Prostate gland (tissue), 2 donors: ENCODE measurements around the gene BMP2. TPM values are rescaled to one million over a fixed set of nuclear protein-coding genes. Genes with fewer than 3 reads are reported as not detected.

Experiments
- DNase-seq: peaks from one replicate; pipeline ENCODE4 v3.0.0-alpha.2; 2019; ENCODE audit warnings: low spot score
- H3K27ac ChIP-seq, 2 donors: fragments of 200-600 bp; sonication (generic); 2 replicates each; pipeline ENCODE4 v1.5.1; 2017 to 2019
- H3K27me3 ChIP-seq: fragments of 200-600 bp; sonication (generic); replicated peaks from 2 replicates; pipeline ENCODE4 v1.5.1; 2019; ENCODE audit not compliant: insufficient read depth
- H3K36me3 ChIP-seq, 2 donors: fragments of 200-600 bp; sonication (generic); 1 replicate in 1 of 2; 2 replicates in 1 of 2; pipeline versions ENCODE4 v1.5.1 to v1.8.1; 2017 to 2019
- H3K4me1 ChIP-seq: fragments of 200-600 bp; sonication (generic); replicated peaks from 2 replicates; pipeline ENCODE4 v1.5.1; 2019
- H3K4me3 ChIP-seq, 2 donors: fragments of 200-600 bp; sonication (generic); 2 replicates each; pipeline ENCODE4 v1.5.1; 2017 to 2019
- H3K9me3 ChIP-seq: fragments of 200-600 bp; sonication (generic); 2 replicates; pipeline ENCODE4 v1.5.1; 2017
- POLR2A ChIP-seq: fragments of 450-650 bp; IDR thresholded peaks from one replicate; pipeline ENCODE4 v1.6.1; 2016; ENCODE audit warnings: antibody characterized with exemption, mild to moderate bottlenecking
- POLR2AphosphoS5 ChIP-seq: sonication (generic); formaldehyde crosslinking; IDR thresholded peaks from one replicate; pipeline ENCODE4 v1.6.1; 2017; ENCODE audit warnings: antibody characterized with exemption
- WGBS: methylation state at CpG from one replicate; pipeline ENCODE4 v1.1.5; 2018; 5-methylcytosine and 5-hydroxymethylcytosine counted together
- intact Hi-C: fragments of 100-400 bp; cut with DNase I; formaldehyde crosslinking; loops from one replicate; pipeline ENCODE4 v1.14.2; 2022
- total RNA-seq, 2 donors: library from RNA; depleted of rRNA; stranded (reverse); fragments of >200 nt; gene quantifications; one replicate each; pipeline ENCODE4 v1.1.0, GENCODE V29; 2016
- TF ChIP-seq, protein P1 (sequence below), 4 experiments: fragments of 200-600 bp in 2 of 4; fragments of 450-650 bp in 2 of 4; sonication (generic) in 2 of 4; IDR thresholded peaks; 1 replicate in 3 of 4; 2 replicates in 1 of 4; pipeline ENCODE4 v1.5.1; 2016 to 2019; ENCODE audit warnings: antibody characterized with exemption in 4 of 4, mild to moderate bottlenecking in 2 of 4, moderate library complexity in 2 of 4

Gene BMP2
- total RNA-seq, 2 donors from 2014 or later = 4.3 to 5.6 TPM

DNA sequence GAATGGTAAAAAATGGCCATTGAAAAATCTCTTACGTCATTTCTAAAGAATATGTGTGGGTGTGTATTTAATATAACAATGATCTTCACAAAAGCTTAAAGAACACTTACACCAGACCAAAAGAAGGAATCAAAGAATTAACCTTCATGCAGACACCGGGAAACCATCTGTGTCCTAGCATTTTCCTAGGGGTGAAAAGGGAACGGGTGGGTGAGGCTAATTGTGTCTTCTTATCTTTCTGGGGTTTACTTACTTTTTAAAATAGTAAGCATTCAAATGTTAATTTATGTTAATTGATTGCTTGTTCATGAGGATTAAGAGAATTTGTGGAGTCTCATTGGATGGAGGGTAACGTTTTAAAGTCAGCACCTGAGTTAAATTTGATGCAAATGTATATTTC lies 47.5 kb downstream of the BMP2 start:
- H3K27ac ChIP-seq = no peak overlapping the region
- H3K4me1 ChIP-seq = no peaks in the 10 kb centered on the region
- no peaks in the 10 kb centered on the region for H3K9me3 ChIP-seq
- intact Hi-C loops = no loop called here
- H3K27me3 ChIP-seq = no peaks in the 10 kb centered on the region
- 49% methylated on average over 4 of the region's 4 CpGs for WGBS
- no peaks in the 10 kb centered on the region for H3K36me3 ChIP-seq
- DNase-seq = no peak
- H3K4me3 ChIP-seq = no peak overlapping the region
- TF ChIP-seq POLR2A (no peak), POLR2AphosphoS5 (no peak)
- TF ChIP-seq, protein P1, sequence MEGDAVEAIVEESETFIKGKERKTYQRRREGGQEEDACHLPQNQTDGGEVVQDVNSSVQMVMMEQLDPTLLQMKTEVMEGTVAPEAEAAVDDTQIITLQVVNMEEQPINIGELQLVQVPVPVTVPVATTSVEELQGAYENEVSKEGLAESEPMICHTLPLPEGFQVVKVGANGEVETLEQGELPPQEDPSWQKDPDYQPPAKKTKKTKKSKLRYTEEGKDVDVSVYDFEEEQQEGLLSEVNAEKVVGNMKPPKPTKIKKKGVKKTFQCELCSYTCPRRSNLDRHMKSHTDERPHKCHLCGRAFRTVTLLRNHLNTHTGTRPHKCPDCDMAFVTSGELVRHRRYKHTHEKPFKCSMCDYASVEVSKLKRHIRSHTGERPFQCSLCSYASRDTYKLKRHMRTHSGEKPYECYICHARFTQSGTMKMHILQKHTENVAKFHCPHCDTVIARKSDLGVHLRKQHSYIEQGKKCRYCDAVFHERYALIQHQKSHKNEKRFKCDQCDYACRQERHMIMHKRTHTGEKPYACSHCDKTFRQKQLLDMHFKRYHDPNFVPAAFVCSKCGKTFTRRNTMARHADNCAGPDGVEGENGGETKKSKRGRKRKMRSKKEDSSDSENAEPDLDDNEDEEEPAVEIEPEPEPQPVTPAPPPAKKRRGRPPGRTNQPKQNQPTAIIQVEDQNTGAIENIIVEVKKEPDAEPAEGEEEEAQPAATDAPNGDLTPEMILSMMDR (IDR thresholded peaks at IDR 0.05) = no peak

DNA sequence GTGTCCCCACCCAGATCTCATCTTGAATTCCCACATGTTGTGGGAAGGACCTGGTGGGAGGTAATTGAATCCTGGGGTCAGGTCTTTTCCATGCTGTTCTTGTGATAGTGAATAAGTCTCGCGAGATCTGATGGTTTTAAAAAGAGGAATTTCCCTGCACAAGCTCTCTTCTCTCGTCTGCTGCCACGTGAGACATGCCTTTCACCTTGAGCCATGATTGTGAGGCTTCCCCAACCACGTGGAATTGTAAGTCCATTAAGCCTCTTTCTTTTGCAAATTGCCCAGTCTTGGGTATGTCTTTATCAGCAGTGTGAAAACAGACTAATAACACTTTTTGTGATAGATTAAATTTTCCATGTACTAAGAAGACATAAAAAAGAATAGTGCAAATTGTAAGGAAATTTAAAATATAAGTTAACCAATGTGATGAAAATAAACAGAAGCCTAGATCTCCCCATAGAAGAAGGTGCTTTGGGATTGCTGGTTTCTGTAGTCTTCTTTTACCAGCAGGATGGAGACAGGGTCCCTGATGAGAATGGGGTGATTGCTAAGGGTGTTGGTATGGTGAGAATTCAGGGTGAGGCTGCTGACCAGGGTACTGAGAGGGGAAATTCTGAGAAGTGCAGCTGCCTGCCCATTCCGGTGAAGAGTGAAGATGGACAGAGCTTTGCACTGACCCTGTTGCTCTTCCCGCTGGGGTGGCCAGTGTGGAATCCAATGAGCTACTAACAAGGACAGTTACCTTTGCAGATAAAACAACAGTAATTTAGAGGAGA lies 50.7 kb downstream of the BMP2 start:
- no peak for DNase-seq
- no peak overlapping the region for H3K27ac ChIP-seq
- no peak overlapping the region for H3K4me3 ChIP-seq
- WGBS = 63% methylated on average over 7 of the region's 7 CpGs
- no peaks in the 10 kb centered on the region for H3K4me1 ChIP-seq
- H3K27me3 ChIP-seq = no peaks in the 10 kb centered on the region
- no peaks in the 10 kb centered on the region for H3K9me3 ChIP-seq
- TF ChIP-seq, protein P1 (IDR thresholded peaks at IDR 0.05) = no peak
- TF ChIP-seq POLR2AphosphoS5 = no peak
- TF ChIP-seq POLR2A = no peak
- H3K36me3 ChIP-seq = no peaks in the 10 kb centered on the region
- intact Hi-C loops = no loop called here

DNA sequence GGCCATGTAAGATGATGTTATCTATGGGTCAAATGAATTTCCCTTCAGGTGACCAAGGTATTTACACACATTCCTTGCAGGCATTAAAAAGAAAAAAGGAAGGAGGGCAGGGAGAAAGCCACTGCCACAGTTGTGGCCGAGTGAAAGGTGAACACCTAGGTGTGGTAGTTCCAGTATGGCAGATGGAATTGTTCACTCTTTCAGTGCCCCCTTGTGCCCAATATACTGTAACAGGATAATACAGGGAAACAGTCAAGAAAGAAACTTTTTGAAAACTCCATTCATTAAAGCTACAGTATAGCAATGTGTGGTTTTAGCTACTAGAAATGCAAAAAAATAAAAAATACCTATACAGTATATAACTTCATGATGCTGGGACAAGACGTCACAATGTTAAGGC lies 52.1 kb downstream of the BMP2 start:
- WGBS = 50% methylated on average over 2 of the region's 2 CpGs
- H3K4me1 ChIP-seq = no peaks in the 10 kb centered on the region
- intact Hi-C loops = no loop called here

DNA sequence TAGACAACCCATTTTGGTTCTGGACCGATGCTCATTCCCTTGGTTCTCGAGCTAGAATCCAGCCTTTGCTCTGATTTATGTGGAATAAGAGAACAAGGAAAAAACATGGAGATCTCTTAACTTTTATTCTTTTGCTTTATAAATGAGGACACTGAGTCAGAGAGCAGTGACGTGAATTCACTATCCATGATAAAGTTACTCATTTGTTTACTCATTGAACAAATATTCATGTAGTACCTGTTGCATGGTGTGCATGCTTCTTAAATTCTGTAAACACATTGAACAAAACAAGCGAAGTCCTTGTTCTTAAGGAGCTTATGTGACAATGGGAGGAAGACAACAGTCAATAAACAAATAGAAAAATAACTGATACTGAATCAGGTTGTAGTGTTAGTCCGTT lies 56.9 kb downstream of the BMP2 start:
- no peaks in the 10 kb centered on the region for H3K4me1 ChIP-seq
- TF ChIP-seq, protein P1 (IDR thresholded peaks at IDR 0.05) = no peak
- no peak for TF ChIP-seq POLR2AphosphoS5
- TF ChIP-seq POLR2A = no peak
- intact Hi-C loops = no loop called here

More for the DNA sequence above, 52.1 kb downstream of the BMP2 start:
- Histone ChIP-seq H3K27me3 (no peaks in the 10 kb centered on the region), H3K27ac (no peak overlapping the region), H3K9me3 (no peaks in the 10 kb centered on the region), H3K36me3 (no peaks in the 10 kb centered on the region), H3K4me3 (no peak overlapping the region)
- no peak for DNase-seq
- TF ChIP-seq, protein P1 (IDR thresholded peaks at IDR 0.05) = peak in 2 of 4 experiments; percentile 27 to 40
- TF ChIP-seq POLR2A = no peak

DNA sequence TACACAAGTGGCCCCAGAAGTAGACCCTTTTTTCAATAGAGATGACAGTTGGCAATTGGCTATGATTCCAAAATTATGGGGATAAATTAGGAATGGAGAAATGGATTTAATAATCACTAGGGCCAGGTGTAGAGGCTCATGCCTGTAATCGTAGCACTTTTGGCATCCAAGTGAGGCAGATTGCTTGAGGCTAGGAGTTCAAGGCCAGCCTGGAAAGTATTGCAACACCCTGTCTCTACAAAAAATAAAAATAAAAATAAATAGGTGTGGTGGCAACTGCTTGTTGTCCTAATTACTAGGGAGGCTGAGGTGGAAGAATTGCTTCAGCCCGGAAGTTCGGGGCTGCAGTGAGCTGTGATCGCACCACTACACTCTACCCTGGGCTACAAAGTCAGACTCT lies 60.0 kb downstream of the BMP2 start:
- TF ChIP-seq POLR2AphosphoS5 (no peak), POLR2A (no peak)
- TF ChIP-seq, protein P1 (IDR thresholded peaks at IDR 0.05) = no peak
- no peak overlapping the region for H3K4me3 ChIP-seq
- no peaks in the 10 kb centered on the region for H3K4me1 ChIP-seq
- no peaks in the 10 kb centered on the region for H3K27me3 ChIP-seq
- WGBS = 95% methylated on average over 4 of the region's 4 CpGs
- no peaks in the 10 kb centered on the region for H3K36me3 ChIP-seq
- intact Hi-C loops = no loop called here
- H3K27ac ChIP-seq = no peak overlapping the region
- no peak for DNase-seq
- no peaks in the 10 kb centered on the region for H3K9me3 ChIP-seq

More for the DNA sequence above, 56.9 kb downstream of the BMP2 start:
- Histone ChIP-seq H3K36me3 (no peaks in the 10 kb centered on the region), H3K27me3 (no peaks in the 10 kb centered on the region), H3K4me3 (no peak overlapping the region), H3K9me3 (no peaks in the 10 kb centered on the region), H3K27ac (no peak overlapping the region)
- DNase-seq = no peak
- WGBS = 80% methylated on average over 5 of the region's 5 CpGs
